SK-MEL-5 (cell line): ENCODE results near the gene ARIH1. TPM values are rescaled to one million over a fixed set of nuclear protein-coding genes. Genes with fewer than 3 reads are reported as not detected.
"Not testable (repeated sequence)": the region's sequence is repeated elsewhere in the genome, so short reads cannot be mapped to it uniquely, and the experiment has no call there.

ENCODE experiments used
- DNase-seq: peaks from one replicate; pipeline ENCODE4 v3.0.0-alpha.2; 2016; ENCODE audit warnings: low read depth, low spot score
- in situ Hi-C: cut with HindIII; loops from 2 replicates; pipeline ENCODE4 v1.10.0; 2016; ENCODE audit warnings: low sequenced_read_pairs, high pct_unique_total_duplicates, low pct_unique_long_range_greater_than_20kb
- total RNA-seq: library from RNA; depleted of rRNA; stranded (reverse); fragments of >200 nt; shearing (Covaris generic); gene quantifications from 2 replicates; pipeline ENCODE4 v1.2.3, GENCODE V29; 2014

ARIH1 gene
- total RNA-seq, 1 experiment from 2014 or later = 57.4 TPM

DNA sequence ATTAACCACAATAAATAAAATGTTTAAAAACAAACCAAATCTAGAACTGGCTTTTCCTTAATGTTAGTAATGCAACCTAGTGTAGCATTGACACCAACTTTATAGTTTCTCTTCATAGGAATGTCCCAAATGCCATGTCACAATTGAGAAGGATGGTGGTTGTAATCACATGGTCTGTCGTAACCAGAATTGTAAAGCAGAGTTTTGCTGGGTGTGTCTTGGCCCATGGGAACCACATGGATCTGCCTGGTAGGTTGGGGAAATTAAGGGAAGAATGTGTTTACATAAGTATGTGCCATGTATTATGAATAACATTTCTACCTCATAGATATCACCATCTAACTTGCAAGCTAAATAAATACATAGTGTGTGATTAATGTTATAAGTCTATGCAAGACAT, 95.9 kb downstream of the ARIH1 start:
- no peak for DNase-seq
- in situ Hi-C loops = no loop called here

DNA sequence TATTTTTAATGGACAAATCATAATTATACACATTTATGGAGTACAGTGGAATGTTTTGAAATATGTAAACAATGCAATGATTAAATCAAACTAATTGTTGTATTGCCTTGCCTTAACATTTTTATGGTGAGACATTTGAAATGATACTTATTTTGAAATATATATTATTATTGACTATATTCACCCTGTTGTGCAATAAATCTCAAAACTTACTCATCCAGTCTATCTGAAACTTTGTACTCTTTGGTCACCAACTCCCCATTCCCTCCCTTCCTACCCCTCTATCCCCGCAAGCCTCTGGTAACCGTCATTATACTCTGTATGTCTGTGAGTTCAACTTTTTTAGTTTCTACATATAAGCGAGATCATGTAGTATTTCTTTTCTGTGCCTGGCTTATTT, 105.7 kb downstream of the ARIH1 start:
- no peak for DNase-seq
- in situ Hi-C loops = no loop called here

- no peak for DNase-seq
- in situ Hi-C loops = no loop called here
Measured at GRCh38 chr15:72584006-72584405, 109.9 kb downstream of the ARIH1 start.

DNA sequence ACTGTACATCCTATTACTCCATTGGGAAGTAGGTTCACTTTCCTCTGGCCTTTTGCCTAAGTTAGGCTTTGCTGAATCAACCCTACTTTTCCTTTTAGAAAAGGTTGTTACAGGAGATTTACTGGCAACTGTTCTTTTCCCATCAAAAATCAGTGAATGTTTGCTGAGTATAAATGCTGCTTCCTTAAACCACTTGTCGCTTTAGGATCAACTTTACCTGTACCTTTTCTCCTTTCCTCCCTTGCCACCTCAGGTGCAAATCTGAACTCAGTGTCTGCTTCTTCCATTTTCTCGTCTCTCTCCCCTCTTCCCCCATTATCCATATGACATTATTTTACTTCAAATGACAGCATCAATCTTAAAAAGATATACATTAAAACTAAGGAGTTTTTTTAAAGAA, 110.9 kb downstream of the ARIH1 start:
- in situ Hi-C loops = no loop called here
- no peak for DNase-seq

DNA sequence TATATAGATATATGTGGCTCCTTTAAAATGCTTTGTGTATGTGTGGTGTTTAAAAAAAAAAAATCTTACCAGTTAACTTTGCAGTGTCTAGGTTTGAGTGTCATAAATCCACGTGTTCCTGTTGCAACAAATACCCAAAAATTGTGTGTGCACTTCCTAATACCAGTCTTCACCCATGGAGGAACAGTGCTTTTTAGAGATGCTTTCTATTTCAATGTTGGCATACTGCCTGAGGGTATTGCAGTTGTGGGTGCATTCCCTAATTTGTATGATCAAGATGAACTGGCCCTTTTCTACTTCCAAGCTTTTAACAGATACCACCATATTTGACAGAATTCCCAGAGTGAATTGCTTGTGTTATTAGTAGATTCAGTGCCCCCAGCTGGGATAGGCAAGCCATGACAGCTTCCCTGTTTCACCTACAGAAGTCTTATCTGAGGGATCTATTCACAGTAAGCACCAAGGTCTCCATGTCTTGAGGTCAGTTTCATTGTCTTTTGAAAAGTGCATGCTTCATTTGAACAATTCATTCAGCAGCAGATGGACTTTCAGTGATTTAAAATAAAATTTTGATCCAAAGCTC, 111.4 kb downstream of the ARIH1 start:
- DNase-seq = peak; percentile 57
- in situ Hi-C loops = no loop called here

GRCh38 chr15:72588096-72588495, 114.0 kb downstream of the ARIH1 start:
- in situ Hi-C loops = no loop called here
- DNase-seq = no peak

DNA sequence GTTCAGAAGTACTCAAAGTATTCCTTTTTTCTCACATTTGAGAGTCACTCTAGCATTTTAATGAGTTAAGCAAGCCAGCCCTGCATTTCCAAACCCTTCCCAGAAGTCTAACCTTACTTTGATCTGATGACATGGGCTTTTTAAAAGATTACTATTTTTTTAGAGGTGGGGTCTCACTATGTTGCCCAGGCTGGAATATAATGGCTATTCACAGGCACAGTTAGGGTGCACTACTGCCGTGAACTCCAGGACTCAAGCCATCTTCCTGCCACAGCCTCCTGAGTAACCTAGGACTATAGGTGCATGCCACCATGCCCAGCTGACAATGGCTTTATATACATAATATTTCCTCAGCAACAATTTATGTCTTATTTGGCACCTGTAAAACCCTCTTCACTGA, 116.3 kb downstream of the ARIH1 start:
- DNase-seq = no peak
- in situ Hi-C loops = no loop called here

- in situ Hi-C loops = no loop called here
- DNase-seq = peak; percentile 7
Measured at GRCh38 chr15:72591361-72591760, 117.2 kb downstream of the ARIH1 start.

DNA sequence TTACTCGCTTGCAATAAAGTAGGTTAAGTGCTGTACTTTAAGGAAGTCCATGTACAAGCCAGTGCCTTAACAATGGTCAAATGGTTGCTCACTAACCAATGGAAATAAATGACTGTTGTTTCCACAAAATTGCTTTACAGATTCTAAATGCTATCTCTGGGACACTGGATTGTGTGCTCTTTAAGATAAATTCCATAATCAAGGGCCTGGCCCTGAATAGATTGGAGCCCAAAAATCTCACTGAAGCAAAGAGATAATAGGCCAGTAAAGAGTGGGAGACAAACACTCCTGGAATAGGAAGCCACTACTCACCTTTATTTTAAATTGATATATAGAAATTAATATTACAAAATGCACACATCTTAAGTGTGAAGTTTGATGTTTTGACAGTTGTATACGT, 118.0 kb downstream of the ARIH1 start:
- DNase-seq = no peak
- in situ Hi-C loops = no loop called here

GRCh38 chr15:72592676-72593075, 118.5 kb downstream of the ARIH1 start:
- in situ Hi-C loops = no loop called here

DNA sequence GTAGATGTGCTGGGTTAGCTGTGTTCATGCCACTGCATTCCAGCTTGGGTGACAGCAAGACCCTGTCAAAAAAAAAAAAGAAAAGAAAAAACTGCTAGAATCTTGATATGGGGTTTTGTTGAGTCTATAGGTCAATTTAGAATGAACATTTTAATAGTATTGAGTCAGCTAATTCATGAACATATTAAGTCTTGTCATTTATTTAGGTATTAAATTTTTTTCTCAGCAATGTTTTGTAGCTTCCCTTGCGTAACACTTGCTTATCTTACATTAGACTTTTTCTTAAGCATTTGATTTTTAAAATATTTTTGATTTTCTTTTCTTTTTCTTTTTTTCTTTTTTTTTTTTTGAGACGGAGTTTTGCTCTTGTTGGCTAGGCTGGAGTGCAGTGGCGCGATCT, 119.7 kb downstream of the ARIH1 start:
- in situ Hi-C loops = no loop called here
- DNase-seq = no peak

More at GRCh38 chr15:72592676-72593075, 118.5 kb downstream of the ARIH1 start:
- peak; percentile 60 for DNase-seq

- in situ Hi-C loops = no loop called here
- peak; percentile 72 for DNase-seq
Measured at GRCh38 chr15:72599855-72600464, 125.8 kb downstream of the ARIH1 start.

- peak; percentile 71 for DNase-seq
- in situ Hi-C loops = no loop called here
Measured at GRCh38 chr15:72604794-72605193, 130.7 kb downstream of the ARIH1 start.

DNA sequence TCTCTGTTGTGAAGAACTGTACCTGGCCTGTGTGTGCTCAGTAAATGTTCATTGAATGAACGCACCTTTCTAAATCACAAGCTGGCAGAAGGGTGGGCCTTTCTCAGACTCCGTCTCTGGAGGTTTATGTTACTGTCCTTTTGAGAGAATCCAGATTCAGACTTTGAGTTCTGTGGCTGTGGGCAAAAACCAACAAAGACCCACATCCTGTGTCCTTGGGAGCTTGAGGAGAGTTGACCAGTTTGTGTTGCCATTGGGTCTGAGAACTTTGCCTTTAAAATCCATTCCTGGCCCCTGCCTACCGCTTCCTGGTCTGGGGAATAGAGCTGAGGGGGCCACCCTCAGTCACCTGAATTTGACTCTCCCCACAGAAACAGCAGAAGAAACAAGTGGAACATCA, 134.0 kb downstream of the ARIH1 start:
- in situ Hi-C loops, DNase-seq: not testable (repeated sequence)

DNA sequence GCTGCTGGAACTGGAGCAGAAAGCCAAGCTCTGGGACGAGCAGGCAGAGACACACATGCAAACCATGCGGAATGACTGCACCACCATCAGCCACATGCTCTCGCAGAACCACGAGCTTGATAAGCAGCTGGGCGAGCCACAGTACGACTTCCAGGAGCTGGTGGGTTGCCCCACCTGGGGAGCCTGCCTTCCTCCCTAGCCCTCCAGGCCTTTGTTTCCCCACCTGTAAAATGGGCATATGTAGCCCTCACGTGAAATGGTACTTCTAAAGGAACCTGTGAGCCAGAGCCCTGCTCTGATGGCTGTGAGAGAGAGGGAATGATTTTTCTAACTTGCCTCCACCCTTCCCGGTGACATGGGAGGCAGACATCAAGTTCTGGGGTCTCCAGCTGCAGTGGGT, 135.7 kb downstream of the ARIH1 start:
- in situ Hi-C loops = no loop called here
- no peak for DNase-seq

DNA sequence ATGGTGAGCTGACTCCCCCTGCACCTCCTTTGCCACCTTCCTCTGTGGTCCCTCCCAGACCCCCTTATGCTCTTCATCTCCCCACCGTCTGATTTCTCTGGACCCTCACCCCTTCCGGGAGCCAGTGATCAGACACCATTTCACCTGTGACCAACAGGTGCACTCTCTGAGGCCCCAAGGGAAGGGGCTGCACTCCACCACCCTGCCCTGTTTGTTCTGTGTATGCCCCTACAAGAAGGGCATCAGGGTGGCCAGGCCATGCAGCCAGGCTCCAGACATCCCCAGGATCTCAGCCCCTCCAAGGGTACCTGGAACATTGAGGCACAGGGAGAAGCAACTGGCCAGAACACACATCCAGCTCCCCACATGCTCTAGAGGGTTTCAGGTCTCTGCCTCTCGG, 138.2 kb downstream of the ARIH1 start:
- in situ Hi-C loops, DNase-seq: not testable (repeated sequence)

GRCh38 chr15:72614810-72615532, 140.8 kb downstream of the ARIH1 start:
- in situ Hi-C loops = no loop called here
- no peak for DNase-seq

- in situ Hi-C loops, DNase-seq: not testable (repeated sequence)
Measured at GRCh38 chr15:72615533-72616233, 141.6 kb downstream of the ARIH1 start.
